HCT116 (cell line): ENCODE measurements around the gene KPNA2. TPM values are rescaled to one million over a fixed set of nuclear protein-coding genes. Genes with fewer than 3 reads are reported as not detected.

Source experiments
- ATAC-seq: fragments of 200-7000 bp; cut with Tn5 transposase; 2 replicates; pipeline ENCODE4 v1.9.1; 2020; ENCODE audit warnings: mild to moderate bottlenecking, moderate library complexity
- BruUV-seq: library from RNA; stranded (reverse); fragments of 400-500 nt; replicated peaks from 2 replicates; lab custom pipeline; 2021; lab: Mats Ljungman, UMichigan
- CTCF ChIA-PET: fragments of 300-600 bp; sonication (Branson Sonifier 250); formaldehyde crosslinking; loops from one replicate; lab custom pipeline; 2021; ENCODE audit warnings: antibody characterized with exemption; lab: Charles Lee
- POLR2A ChIA-PET: fragments of 300-600, 350-600 bp; sonication (Branson Sonifier 250); formaldehyde crosslinking; loops from one replicate; lab custom pipeline; 2021; ENCODE audit warnings: antibody characterized with exemption; lab: Charles Lee
- RAD21 ChIA-PET, 2 experiments: fragments of 300-600 bp; sonication (Branson Sonifier 250); formaldehyde crosslinking; loops; one replicate each; lab custom pipeline; 2023; ENCODE audit warnings: low total read pairs in 2 of 2; ENCODE audit not compliant: uncharacterized antibody in 2 of 2, unreplicated experiment in 2 of 2, low non-redundant PET in 1 of 2; lab: Charles Lee
- DNase-seq: peaks from one replicate; pipeline ENCODE4 v3.0.0-alpha.2; 2010; ENCODE audit warnings: low read depth, low spot score
- H2AFZ ChIP-seq: fragments of 200-600 bp; shearing (Covaris generic), sonication (generic); 2 replicates; pipeline ENCODE4 v1.6.1; 2017; ENCODE audit warnings: low read depth, mixed run types, mixed read lengths, antibody characterized with exemption, low read length; ENCODE audit not compliant: poor library complexity, severe bottlenecking
- H3K27ac ChIP-seq: 2 replicates; pipeline ENCODE4 v1.5.1; 2012; ENCODE audit warnings: low read depth, low read length
- H3K27me3 ChIP-seq: fragments of 200-600 bp; sonication (generic); 2 replicates; pipeline ENCODE4 v1.6.1; 2016; ENCODE audit warnings: mixed run types, low read length, mixed read lengths; ENCODE audit not compliant: insufficient read depth
- H3K36me3 ChIP-seq, 2 experiments: fragments of 200-500 bp in 1 of 2; fragments of 200-600 bp in 1 of 2; sonication (Bioruptor generic) in 1 of 2; sonication (generic) in 1 of 2; 2 replicates each; pipeline versions ENCODE4 v1.5.1 to v1.6.1; 2014 to 2016; ENCODE audit warnings: low read length in 2 of 2, inconsistent platforms in 1 of 2, mixed read lengths in 1 of 2, mixed run types in 1 of 2; ENCODE audit not compliant: insufficient read depth in 2 of 2, control insufficient read depth in 1 of 2
- H3K4me1 ChIP-seq, 2 experiments: fragments of 200-600 bp in 1 of 2; sonication (generic) in 1 of 2; 2 replicates each; pipeline versions ENCODE4 v1.5.1 to v1.6.1; 2012 to 2017; ENCODE audit warnings: low read length in 2 of 2, inconsistent platforms in 1 of 2, mild to moderate bottlenecking in 1 of 2, mixed read lengths in 1 of 2, mixed run types in 1 of 2, moderate library complexity in 1 of 2; ENCODE audit not compliant: insufficient read depth in 2 of 2, control insufficient read depth in 1 of 2
- H3K4me2 ChIP-seq: fragments of 200-600 bp; sonication (generic); 2 replicates; pipeline ENCODE4 v1.6.1; 2017; ENCODE audit warnings: mixed run types, low read length, mixed read lengths
- H3K4me3 ChIP-seq, 2 experiments: fragments of 200-600 bp in 1 of 2; sonication (generic) in 1 of 2; replicated peaks in 1 of 2; 2 replicates each; pipeline ENCODE4 v1.5.1; 2011 to 2016; ENCODE audit warnings: low read length in 2 of 2, control low read depth in 1 of 2, low read depth in 1 of 2, mild to moderate bottlenecking in 1 of 2, mixed read lengths in 1 of 2, mixed run types in 1 of 2
- H3K79me2 ChIP-seq: fragments of 200-600 bp; sonication (generic); 2 replicates; pipeline ENCODE4 v1.6.1; 2017; ENCODE audit warnings: mild to moderate bottlenecking, mixed run types, low read length, moderate library complexity, mixed read lengths; ENCODE audit not compliant: insufficient read depth
- H3K9ac ChIP-seq: fragments of 200-600 bp; sonication (generic); 2 replicates; pipeline ENCODE4 v1.6.1; 2016; ENCODE audit warnings: low read length, mixed read lengths
- H3K9me2 ChIP-seq: fragments of 200-600 bp; sonication (generic), shearing (Covaris generic); 2 replicates; pipeline ENCODE4 v1.6.1; 2017; ENCODE audit warnings: mixed run types, mild to moderate bottlenecking, moderate library complexity; ENCODE audit not compliant: insufficient read depth
- H3K9me3 ChIP-seq, 2 experiments: fragments of 200-500 bp in 1 of 2; fragments of 200-600 bp in 1 of 2; sonication (Bioruptor generic) in 1 of 2; sonication (generic) in 1 of 2; 2 replicates each; pipeline ENCODE4 v1.6.1; 2014 to 2017; ENCODE audit warnings: low read length in 2 of 2, mixed read lengths in 2 of 2, inconsistent platforms in 1 of 2, low read depth in 1 of 2, mild to moderate bottlenecking in 1 of 2, mixed run types in 1 of 2, moderate library complexity in 1 of 2; ENCODE audit not compliant: control insufficient read depth in 1 of 2, insufficient read depth in 1 of 2
- H4K20me1 ChIP-seq: fragments of 200-600 bp; sonication (generic), shearing (Covaris generic); 2 replicates; pipeline ENCODE4 v1.6.1; 2017; ENCODE audit warnings: mixed run types, mild to moderate bottlenecking, moderate library complexity; ENCODE audit not compliant: insufficient read depth
- CBX3 ChIP-seq: IDR thresholded peaks from 2 replicates; pipeline ENCODE4 v1.6.1; 2012; ENCODE audit warnings: low read depth
- CEBPB ChIP-seq: IDR thresholded peaks from 2 replicates; pipeline ENCODE4 v1.6.1; 2012; ENCODE audit warnings: low read depth
- EGR1 ChIP-seq: IDR thresholded peaks from 2 replicates; pipeline ENCODE4 v1.6.1; 2012; ENCODE audit warnings: low read depth
- EZH2 ChIP-seq: fragments of 200-600 bp; sonication (generic); IDR thresholded peaks from 2 replicates; pipeline ENCODE4 v1.6.1; 2017; ENCODE audit warnings: antibody characterized with exemption, mixed run types
- FOSL1 ChIP-seq: IDR thresholded peaks from 2 replicates; pipeline ENCODE4 v1.6.1; 2012; ENCODE audit warnings: low read depth
- JUND ChIP-seq: IDR thresholded peaks from 2 replicates; pipeline ENCODE4 v1.6.1; 2012
- POLR2A ChIP-seq: IDR thresholded peaks from 2 replicates; pipeline ENCODE4 v1.7.0; 2011; ENCODE audit warnings: borderline replicate concordance; ENCODE audit not compliant: insufficient read depth, insufficient read length; ENCODE audit errors: extremely low read depth
- POLR2AphosphoS5 ChIP-seq: IDR thresholded peaks from 2 replicates; pipeline ENCODE4 v1.6.1; 2011; ENCODE audit warnings: mild to moderate bottlenecking, low read depth, low read length, moderate library complexity
- SP1 ChIP-seq: IDR thresholded peaks from 2 replicates; pipeline ENCODE4 v1.6.1; 2012; ENCODE audit warnings: low read depth
- SRF ChIP-seq: IDR thresholded peaks from 2 replicates; pipeline ENCODE4 v1.6.1; 2012; ENCODE audit warnings: low read depth
- ZFX ChIP-seq: fragments of 450-650 bp; IDR thresholded peaks from 2 replicates; pipeline ENCODE4 v1.6.1; 2017
- ZNF274 ChIP-seq: fragments of 200-500 bp; sonication (Bioruptor generic); IDR thresholded peaks from 2 replicates; pipeline ENCODE4 v1.6.1; 2014; ENCODE audit warnings: mild to moderate bottlenecking, low read depth, low read length, inconsistent platforms
- intact Hi-C: fragments of 100-400 bp; cut with micrococcal nuclease; formaldehyde crosslinking; loops from 2 replicates; pipeline ENCODE4 v1.10.0; 2022
- total RNA-seq: library from RNA; stranded (reverse); gene quantifications from one replicate; pipeline ENCODE4 v1.2.1, GENCODE V29; 2021; ENCODE audit not compliant: unreplicated experiment
- TF ChIP-seq, protein P1 (sequence below): IDR thresholded peaks from 2 replicates; pipeline ENCODE4 v1.6.1; 2012; ENCODE audit warnings: low read depth
- TF ChIP-seq, protein P2 (sequence below): IDR thresholded peaks from 2 replicates; pipeline ENCODE4 v1.6.1; 2011; ENCODE audit warnings: mild to moderate bottlenecking, low read length, moderate library complexity; ENCODE audit not compliant: insufficient replicate concordance; ENCODE audit errors: extremely low read depth
- TF ChIP-seq, protein P3 (sequence below): IDR thresholded peaks from 2 replicates; pipeline ENCODE4 v1.6.1; 2012
- TF ChIP-seq, protein P4 (sequence below), 3 experiments: fragments of 200-600 bp in 1 of 3; sonication (generic) in 1 of 3; IDR thresholded peaks in 2 of 3; conservative IDR thresholded peaks in 1 of 3; 2 replicates each; pipeline ENCODE4 v1.5.1; 2012 to 2017; ENCODE audit warnings: low read depth in 2 of 3, low read length in 2 of 3, antibody characterized with exemption in 1 of 3, borderline replicate concordance in 1 of 3, control low read depth in 1 of 3, mild to moderate bottlenecking in 1 of 3, mixed read lengths in 1 of 3, mixed run types in 1 of 3, moderate library complexity in 1 of 3; ENCODE audit not compliant: insufficient read depth in 1 of 3

KPNA2 gene
- total RNA-seq, 1 experiment from 2014 or later, result 330 TPM

DNA sequence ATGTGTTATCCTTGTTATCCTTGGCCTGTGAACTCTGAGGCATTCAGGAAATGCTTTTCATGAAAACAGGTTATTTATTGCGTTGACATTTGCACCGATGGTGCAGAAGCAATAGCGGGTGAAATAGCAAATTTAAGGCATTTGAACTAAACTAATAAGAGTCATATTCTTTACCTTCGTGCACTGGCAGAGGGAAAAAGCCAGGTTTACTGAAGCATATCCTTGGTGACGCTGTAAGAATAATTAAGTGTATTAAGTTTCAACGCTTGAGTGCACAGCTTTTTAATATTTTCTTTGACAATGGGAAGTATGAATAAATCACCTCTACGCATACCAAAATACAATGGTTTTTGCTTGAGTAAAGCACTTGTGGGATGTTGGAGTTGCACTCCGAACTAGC, 13.6 kb upstream of the KPNA2 start:
- intact Hi-C loops, result no loop called here
- DNase-seq (no peak), ATAC-seq (no peak)
- ChIA-PET RAD21 (no interaction called here), POLR2A (interaction anchor here (0.8 kb wide), 1 partner anchor 13 kb away, joined by 3 read pairs; the partner anchor contains the start of gene KPNA2), CTCF (interaction anchor here (1.3 to 1.4 kb wide), 2 partner anchors 12 to 13 kb away, joined by 3 to 4 read pairs; partner anchors contain the start of gene KPNA2)
- TF ChIP-seq ZFX (no peak), JUND (no peak), POLR2A (no peak), FOSL1 (no peak), SP1 (no peak), EZH2 (no peak), SRF (no peak), POLR2AphosphoS5 (no peak), EGR1 (no peak), CBX3 (no peak), CEBPB (no peak), ZNF274 (no peak)
- TF ChIP-seq, protein P1, sequence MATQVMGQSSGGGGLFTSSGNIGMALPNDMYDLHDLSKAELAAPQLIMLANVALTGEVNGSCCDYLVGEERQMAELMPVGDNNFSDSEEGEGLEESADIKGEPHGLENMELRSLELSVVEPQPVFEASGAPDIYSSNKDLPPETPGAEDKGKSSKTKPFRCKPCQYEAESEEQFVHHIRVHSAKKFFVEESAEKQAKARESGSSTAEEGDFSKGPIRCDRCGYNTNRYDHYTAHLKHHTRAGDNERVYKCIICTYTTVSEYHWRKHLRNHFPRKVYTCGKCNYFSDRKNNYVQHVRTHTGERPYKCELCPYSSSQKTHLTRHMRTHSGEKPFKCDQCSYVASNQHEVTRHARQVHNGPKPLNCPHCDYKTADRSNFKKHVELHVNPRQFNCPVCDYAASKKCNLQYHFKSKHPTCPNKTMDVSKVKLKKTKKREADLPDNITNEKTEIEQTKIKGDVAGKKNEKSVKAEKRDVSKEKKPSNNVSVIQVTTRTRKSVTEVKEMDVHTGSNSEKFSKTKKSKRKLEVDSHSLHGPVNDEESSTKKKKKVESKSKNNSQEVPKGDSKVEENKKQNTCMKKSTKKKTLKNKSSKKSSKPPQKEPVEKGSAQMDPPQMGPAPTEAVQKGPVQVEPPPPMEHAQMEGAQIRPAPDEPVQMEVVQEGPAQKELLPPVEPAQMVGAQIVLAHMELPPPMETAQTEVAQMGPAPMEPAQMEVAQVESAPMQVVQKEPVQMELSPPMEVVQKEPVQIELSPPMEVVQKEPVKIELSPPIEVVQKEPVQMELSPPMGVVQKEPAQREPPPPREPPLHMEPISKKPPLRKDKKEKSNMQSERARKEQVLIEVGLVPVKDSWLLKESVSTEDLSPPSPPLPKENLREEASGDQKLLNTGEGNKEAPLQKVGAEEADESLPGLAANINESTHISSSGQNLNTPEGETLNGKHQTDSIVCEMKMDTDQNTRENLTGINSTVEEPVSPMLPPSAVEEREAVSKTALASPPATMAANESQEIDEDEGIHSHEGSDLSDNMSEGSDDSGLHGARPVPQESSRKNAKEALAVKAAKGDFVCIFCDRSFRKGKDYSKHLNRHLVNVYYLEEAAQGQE, result no peak
- TF ChIP-seq, protein P2, sequence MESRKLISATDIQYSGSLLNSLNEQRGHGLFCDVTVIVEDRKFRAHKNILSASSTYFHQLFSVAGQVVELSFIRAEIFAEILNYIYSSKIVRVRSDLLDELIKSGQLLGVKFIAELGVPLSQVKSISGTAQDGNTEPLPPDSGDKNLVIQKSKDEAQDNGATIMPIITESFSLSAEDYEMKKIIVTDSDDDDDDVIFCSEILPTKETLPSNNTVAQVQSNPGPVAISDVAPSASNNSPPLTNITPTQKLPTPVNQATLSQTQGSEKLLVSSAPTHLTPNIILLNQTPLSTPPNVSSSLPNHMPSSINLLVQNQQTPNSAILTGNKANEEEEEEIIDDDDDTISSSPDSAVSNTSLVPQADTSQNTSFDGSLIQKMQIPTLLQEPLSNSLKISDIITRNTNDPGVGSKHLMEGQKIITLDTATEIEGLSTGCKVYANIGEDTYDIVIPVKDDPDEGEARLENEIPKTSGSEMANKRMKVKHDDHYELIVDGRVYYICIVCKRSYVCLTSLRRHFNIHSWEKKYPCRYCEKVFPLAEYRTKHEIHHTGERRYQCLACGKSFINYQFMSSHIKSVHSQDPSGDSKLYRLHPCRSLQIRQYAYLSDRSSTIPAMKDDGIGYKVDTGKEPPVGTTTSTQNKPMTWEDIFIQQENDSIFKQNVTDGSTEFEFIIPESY, result no peak
- TF ChIP-seq, protein P3, sequence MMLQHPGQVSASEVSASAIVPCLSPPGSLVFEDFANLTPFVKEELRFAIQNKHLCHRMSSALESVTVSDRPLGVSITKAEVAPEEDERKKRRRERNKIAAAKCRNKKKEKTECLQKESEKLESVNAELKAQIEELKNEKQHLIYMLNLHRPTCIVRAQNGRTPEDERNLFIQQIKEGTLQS, result no peak
- TF ChIP-seq, protein P4, sequence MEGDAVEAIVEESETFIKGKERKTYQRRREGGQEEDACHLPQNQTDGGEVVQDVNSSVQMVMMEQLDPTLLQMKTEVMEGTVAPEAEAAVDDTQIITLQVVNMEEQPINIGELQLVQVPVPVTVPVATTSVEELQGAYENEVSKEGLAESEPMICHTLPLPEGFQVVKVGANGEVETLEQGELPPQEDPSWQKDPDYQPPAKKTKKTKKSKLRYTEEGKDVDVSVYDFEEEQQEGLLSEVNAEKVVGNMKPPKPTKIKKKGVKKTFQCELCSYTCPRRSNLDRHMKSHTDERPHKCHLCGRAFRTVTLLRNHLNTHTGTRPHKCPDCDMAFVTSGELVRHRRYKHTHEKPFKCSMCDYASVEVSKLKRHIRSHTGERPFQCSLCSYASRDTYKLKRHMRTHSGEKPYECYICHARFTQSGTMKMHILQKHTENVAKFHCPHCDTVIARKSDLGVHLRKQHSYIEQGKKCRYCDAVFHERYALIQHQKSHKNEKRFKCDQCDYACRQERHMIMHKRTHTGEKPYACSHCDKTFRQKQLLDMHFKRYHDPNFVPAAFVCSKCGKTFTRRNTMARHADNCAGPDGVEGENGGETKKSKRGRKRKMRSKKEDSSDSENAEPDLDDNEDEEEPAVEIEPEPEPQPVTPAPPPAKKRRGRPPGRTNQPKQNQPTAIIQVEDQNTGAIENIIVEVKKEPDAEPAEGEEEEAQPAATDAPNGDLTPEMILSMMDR (IDR thresholded peaks at IDR 0.05 in 2 of 3, conservative IDR thresholded peaks at IDR 0.05 in 1 of 3; ENCODE audit: borderline replicate concordance in 1 of 3, insufficient read depth in 1 of 3, low read depth in 2 of 3, low read length in 2 of 3), result no peak
- no peaks in the 10 kb centered on the region for H3K9me3 ChIP-seq
- H3K9ac ChIP-seq, result no peak overlapping the region
- H3K36me3 ChIP-seq, result no peaks in the 10 kb centered on the region
- H3K4me2 ChIP-seq, result no peak overlapping the region
- no peaks in the 10 kb centered on the region for H4K20me1 ChIP-seq
- no TSS peak for BruUV-seq
- H3K4me1 ChIP-seq, result peaks cover 13 to 27% of the 10 kb centered on the region in 2 experiments
- H3K79me2 ChIP-seq, result no peaks in the 10 kb centered on the region
- no peak overlapping the region for H3K27ac ChIP-seq
- H3K4me3 ChIP-seq, result no peak overlapping the region
- H2AFZ ChIP-seq, result no peak overlapping the region
- no peaks in the 10 kb centered on the region for H3K9me2 ChIP-seq
- no peaks in the 10 kb centered on the region for H3K27me3 ChIP-seq
